Ectodermal cell (in vitro differentiated cells): Measurements from ENCODE around the gene PGAM1.
"Not testable (repeated sequence)": the region's sequence is repeated elsewhere in the genome, so short reads cannot be mapped to it uniquely, and the experiment has no call there.

Source experiments
- H3K27ac ChIP-seq: 2 replicates; pipeline ENCODE4 v1.7.0; 2013; ENCODE audit warnings: mild to moderate bottlenecking, low read depth, low read length; ENCODE audit not compliant: insufficient read depth, poor library complexity, severe bottlenecking
- H3K27me3 ChIP-seq: 2 replicates; pipeline ENCODE4 v1.7.0; 2013; ENCODE audit warnings: mild to moderate bottlenecking, low read length; ENCODE audit not compliant: insufficient read depth, control insufficient read depth, poor library complexity, severe bottlenecking
- H3K36me3 ChIP-seq: one replicate; pipeline ENCODE4 v1.7.0; 2013; ENCODE audit warnings: low read length; ENCODE audit not compliant: control insufficient read depth, insufficient read depth
- H3K4me1 ChIP-seq: one replicate; pipeline ENCODE4 v1.7.0; 2013; ENCODE audit warnings: low read length; ENCODE audit not compliant: control insufficient read depth, insufficient read depth
- H3K4me3 ChIP-seq: 2 replicates; pipeline ENCODE4 v1.7.0; 2013; ENCODE audit warnings: low read depth, low read length, control low read depth; ENCODE audit not compliant: insufficient read depth
- H3K9me3 ChIP-seq: 2 replicates; pipeline ENCODE4 v1.7.0; 2013; ENCODE audit warnings: mild to moderate bottlenecking, low read length, moderate library complexity; ENCODE audit not compliant: control insufficient read depth
- WGBS, 2 experiments: methylation state at CpG; one replicate each; pipeline ENCODE4 v1.1.7; 2013; ENCODE audit warnings: missing lambda C conversion rate in 2 of 2; 5-methylcytosine and 5-hydroxymethylcytosine counted together

PGAM1 gene

GRCh38 chr10:97407952-97408248, 18.1 kb upstream of the PGAM1 start:
- no peak overlapping the region for H3K27ac ChIP-seq
- no peaks in the 10 kb centered on the region for H3K36me3 ChIP-seq
- no peaks in the 10 kb centered on the region for H3K4me1 ChIP-seq
- H3K27me3 ChIP-seq = no peaks in the 10 kb centered on the region
- H3K4me3 ChIP-seq = no peak overlapping the region
- WGBS, 2 experiments = 73 to 93% methylated on average over 1 to 2 of the region's 2 CpGs
- no peaks in the 10 kb centered on the region for H3K9me3 ChIP-seq

GRCh38 chr10:97408496-97408992, 17.4 kb upstream of the PGAM1 start:
- no peaks in the 10 kb centered on the region for H3K27me3 ChIP-seq
- no peaks in the 10 kb centered on the region for H3K4me1 ChIP-seq
- H3K27ac ChIP-seq = no peak overlapping the region
- H3K36me3 ChIP-seq = no peaks in the 10 kb centered on the region
- H3K4me3 ChIP-seq = no peak overlapping the region
- no peaks in the 10 kb centered on the region for H3K9me3 ChIP-seq
- 91 to 92% methylated on average over 10 of the region's 10 CpGs for WGBS, 2 experiments

- Histone ChIP-seq H3K27me3 (no peaks in the 10 kb centered on the region), H3K27ac (no peak overlapping the region), H3K4me1 (no peaks in the 10 kb centered on the region), H3K4me3 (no peak overlapping the region), H3K36me3 (no peaks in the 10 kb centered on the region), H3K9me3 (no peaks in the 10 kb centered on the region)
- WGBS, 2 experiments = 91 to 92% methylated on average over 4 of the region's 4 CpGs
These were observed 14.6 kb upstream of the PGAM1 start for GRCh38 chr10:97411406-97411805.

GRCh38 chr10:97412891-97413304, 13.1 kb upstream of the PGAM1 start:
- no peak overlapping the region for H3K27ac ChIP-seq
- WGBS, 2 experiments = 94 to 96% methylated on average over 10 of the region's 10 CpGs
- no peaks in the 10 kb centered on the region for H3K27me3 ChIP-seq
- no peaks in the 10 kb centered on the region for H3K36me3 ChIP-seq
- H3K9me3 ChIP-seq = no peaks in the 10 kb centered on the region
- no peak overlapping the region for H3K4me3 ChIP-seq
- no peaks in the 10 kb centered on the region for H3K4me1 ChIP-seq

GRCh38 chr10:97416565-97416964, 9.4 kb upstream of the PGAM1 start:
- H3K36me3 ChIP-seq = no peaks in the 10 kb centered on the region
- no peaks in the 10 kb centered on the region for H3K27me3 ChIP-seq
- 93 to 94% methylated on average over 6 of the region's 6 CpGs for WGBS, 2 experiments
- peaks cover 6% of the 10 kb centered on the region for H3K4me1 ChIP-seq
- no peak overlapping the region for H3K27ac ChIP-seq
- H3K4me3 ChIP-seq = no peak overlapping the region
- no peaks in the 10 kb centered on the region for H3K9me3 ChIP-seq

- not testable (repeated sequence) for H3K9me3 ChIP-seq, H3K4me1 ChIP-seq, H3K36me3 ChIP-seq, H3K4me3 ChIP-seq, H3K27ac ChIP-seq, H3K27me3 ChIP-seq
- 95 to 97% methylated on average over 7 to 8 of the region's 8 CpGs for WGBS, 2 experiments
These were observed 2.3 kb upstream of the PGAM1 start for GRCh38 chr10:97423757-97424098.

- H3K27me3 ChIP-seq = no peaks in the 10 kb centered on the region
- peaks cover 21% of the 10 kb centered on the region for H3K36me3 ChIP-seq
- peak overlapping the region; percentile 85 for H3K4me3 ChIP-seq
- H3K27ac ChIP-seq = peak overlapping the region; percentile 88
- peaks cover 6% of the 10 kb centered on the region for H3K4me1 ChIP-seq
- no peaks in the 10 kb centered on the region for H3K9me3 ChIP-seq
- 2 to 3% methylated on average over 33 to 34 of the region's 34 CpGs for WGBS, 2 experiments
These were observed 982 bp downstream of the PGAM1 start for GRCh38 chr10:97426776-97427570.

- Histone ChIP-seq H3K9me3 (no peaks in the 10 kb centered on the region), H3K36me3 (peaks cover 24% of the 10 kb centered on the region), H3K27ac (peak overlapping the region; percentile 88), H3K4me3 (peak overlapping the region; percentile 85), H3K4me1 (peaks cover 6% of the 10 kb centered on the region), H3K27me3 (no peaks in the 10 kb centered on the region)
- 0 to 5% methylated on average over 7 to 9 of the region's 9 CpGs for WGBS, 2 experiments
These were observed 1.7 kb downstream of the PGAM1 start for GRCh38 chr10:97427571-97428179.

GRCh38 chr10:97428572-97428981, 2.6 kb downstream of the PGAM1 start:
- peak overlapping the region; percentile 88 for H3K27ac ChIP-seq
- no peaks in the 10 kb centered on the region for H3K27me3 ChIP-seq
- H3K9me3 ChIP-seq = no peaks in the 10 kb centered on the region
- H3K36me3 ChIP-seq = peaks cover 27% of the 10 kb centered on the region
- peak overlapping the region; percentile 85 for H3K4me3 ChIP-seq
- H3K4me1 ChIP-seq = peaks cover 6% of the 10 kb centered on the region
- 52 to 63% methylated on average over 4 of the region's 4 CpGs for WGBS, 2 experiments

- Histone ChIP-seq H3K4me1 (no peaks in the 10 kb centered on the region), H3K27me3 (no peaks in the 10 kb centered on the region), H3K36me3 (peaks cover 53% of the 10 kb centered on the region), H3K27ac (peak overlapping the region; percentile 33), H3K9me3 (no peaks in the 10 kb centered on the region), H3K4me3 (no peak overlapping the region)
These were observed 8.1 kb downstream of the PGAM1 start for GRCh38 chr10:97434055-97434454.
